GM18505 (cell line): ENCODE data around the gene SNX9.

Source experiments
- ATAC-seq: cut with Tn5 transposase; IDR thresholded peaks from one replicate; pipeline ENCODE4 v1.9.1; 2021; ENCODE audit not compliant: unreplicated experiment
- POLR2A ChIP-seq: IDR thresholded peaks from 4 replicates; pipeline ENCODE4 v1.6.1; 2011; ENCODE audit warnings: borderline replicate concordance; ENCODE audit not compliant: insufficient read depth, insufficient read length; ENCODE audit errors: extremely low read depth

SNX9 gene

GRCh38 chr6:157983406-157984119 lies 160.5 kb downstream of the SNX9 start:
- TF ChIP-seq POLR2A, result no peak
- ATAC-seq, result no peak

- no peak for TF ChIP-seq POLR2A
These were observed 161.1 kb downstream of the SNX9 start for GRCh38 chr6:157984128-157984527.

GRCh38 chr6:157984686-157985225 lies 161.7 kb downstream of the SNX9 start:
- TF ChIP-seq POLR2A, result no peak
- no peak for ATAC-seq

More at GRCh38 chr6:157984128-157984527, 161.1 kb downstream of the SNX9 start:
- no peak for ATAC-seq

- ATAC-seq, result no peak
- no peak for TF ChIP-seq POLR2A
These were observed 162.5 kb downstream of the SNX9 start for GRCh38 chr6:157985378-157986155.

GRCh38 chr6:157987788-157988699 lies 165.0 kb downstream of the SNX9 start:
- no peak for ATAC-seq
- TF ChIP-seq POLR2A, result no peak

- no peak for ATAC-seq
- no peak for TF ChIP-seq POLR2A
These were observed 165.6 kb downstream of the SNX9 start for GRCh38 chr6:157988700-157989063.

GRCh38 chr6:157989541-157990289 lies 166.7 kb downstream of the SNX9 start:
- ATAC-seq, result no peak

GRCh38 chr6:157990321-157991066 lies 167.4 kb downstream of the SNX9 start:
- no peak for ATAC-seq
- TF ChIP-seq POLR2A, result no peak

More at GRCh38 chr6:157989541-157990289, 166.7 kb downstream of the SNX9 start:
- no peak for TF ChIP-seq POLR2A

- no peak for ATAC-seq
- no peak for TF ChIP-seq POLR2A
These were observed 168.0 kb downstream of the SNX9 start for GRCh38 chr6:157991067-157991432.

- ATAC-seq, result no peak
- no peak for TF ChIP-seq POLR2A
These were observed 170.0 kb downstream of the SNX9 start for GRCh38 chr6:157993076-157993475.

GRCh38 chr6:157994125-157994795 lies 171.2 kb downstream of the SNX9 start:
- no peak for TF ChIP-seq POLR2A
- ATAC-seq, result no peak
